Tongue (tissue), 2 donors: ENCODE data around the gene EXOC3L1. TPM values are rescaled to one million over a fixed set of nuclear protein-coding genes. Genes with fewer than 3 reads are reported as not detected.

Experiments used
- DNase-seq: peaks from one replicate; pipeline ENCODE4 v3.0.0-alpha.2; 2015
- total RNA-seq: library from RNA; depleted of rRNA; stranded (reverse); fragments of >200 nt; gene quantifications from one replicate; pipeline ENCODE4 v1.2.3, GENCODE V29; 2014

EXOC3L1 gene
- total RNA-seq, 1 donor from 2014 or later: 3.6 TPM

GRCh38 chr16:67216612-67217490, 26.9 kb upstream of the EXOC3L1 start:
- no peak for DNase-seq

GRCh38 chr16:67215706-67216105, 25.8 kb upstream of the EXOC3L1 start:
- DNase-seq: no peak

DNA sequence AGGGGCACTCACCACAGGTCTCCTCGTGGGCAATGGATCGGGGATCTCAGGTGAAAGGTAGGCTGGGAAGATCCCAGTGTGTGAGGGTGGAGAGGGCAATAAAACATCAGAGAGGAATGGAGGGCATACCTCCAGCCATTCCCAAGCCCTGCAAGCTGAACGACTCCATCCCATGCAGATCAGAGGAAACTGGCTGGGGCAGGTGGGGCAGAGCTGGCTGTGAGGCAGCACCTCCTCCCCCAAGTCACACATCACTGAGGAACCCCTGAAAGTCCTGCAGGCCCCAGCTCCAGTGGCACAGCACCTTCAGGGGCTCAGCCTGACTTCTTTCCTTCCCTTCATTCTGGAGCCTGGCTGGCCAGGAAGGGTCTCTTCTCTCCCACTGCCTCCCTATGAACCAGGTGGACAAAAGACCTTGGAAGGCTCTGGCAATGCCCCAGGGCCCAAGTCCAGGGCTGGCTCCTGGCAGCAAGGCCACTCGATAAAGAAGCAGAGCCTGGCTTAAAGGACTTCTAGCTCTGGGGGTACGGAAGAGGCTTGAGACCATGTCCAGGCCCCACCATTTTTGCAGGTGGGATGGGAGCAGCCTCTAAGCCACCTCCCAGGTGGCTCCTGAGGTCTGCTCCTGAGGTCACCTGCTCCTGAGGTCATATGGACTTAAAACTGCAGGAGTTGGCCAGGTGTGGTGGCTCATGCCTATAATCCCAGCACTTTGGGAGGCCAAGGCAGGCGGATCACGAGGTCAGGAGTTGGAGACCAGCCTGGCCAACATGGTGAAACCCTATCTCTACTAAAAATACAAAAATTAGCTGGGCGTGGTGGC, 23.5 kb upstream of the EXOC3L1 start:
- no peak for DNase-seq

- no peak for DNase-seq
Observed at GRCh38 chr16:67212766-67213165, 22.8 kb upstream of the EXOC3L1 start.

DNA sequence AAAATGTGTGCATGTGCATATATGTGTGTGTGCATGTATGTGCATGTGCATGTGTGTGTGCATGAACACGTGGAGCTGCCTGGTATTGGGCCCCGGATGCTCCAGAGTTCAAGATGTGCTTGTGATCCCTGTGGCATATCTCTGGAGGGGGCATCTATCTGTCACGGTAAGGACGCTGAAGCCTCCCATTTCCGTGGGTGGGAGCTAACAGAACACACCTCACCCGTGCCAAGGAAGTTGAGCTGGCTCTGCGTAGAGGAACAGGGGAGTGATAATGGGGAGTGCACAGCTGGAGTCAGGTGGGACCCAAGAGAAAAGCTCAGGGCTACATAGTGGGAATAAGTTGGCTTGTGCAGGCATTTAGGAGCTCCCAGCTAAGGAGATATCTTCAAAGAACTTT, 21.7 kb upstream of the EXOC3L1 start:
- no peak for DNase-seq

- DNase-seq: no peak
Observed at GRCh38 chr16:67210069-67210937, 20.4 kb upstream of the EXOC3L1 start.

DNA sequence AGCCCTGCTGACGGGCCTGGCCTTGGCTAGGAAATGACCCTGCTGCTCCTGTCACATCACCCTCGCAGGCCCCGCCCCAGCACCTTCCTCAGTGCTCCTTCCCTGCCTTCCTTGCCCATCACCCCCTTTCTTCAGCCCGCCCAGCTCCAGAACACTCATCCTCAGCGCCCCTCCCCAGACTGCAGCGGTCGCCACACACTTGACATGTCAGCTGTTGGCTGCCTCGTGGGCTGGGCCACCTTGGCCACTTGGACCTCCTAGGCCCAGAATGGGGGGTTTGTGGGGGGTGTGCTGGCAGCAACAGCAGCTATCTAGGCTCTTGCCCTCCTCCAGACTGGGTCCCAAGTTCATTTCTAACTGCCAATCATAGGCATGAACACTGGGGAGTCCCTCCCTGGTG, 19.6 kb upstream of the EXOC3L1 start:
- no peak for DNase-seq

GRCh38 chr16:67208154-67208896, 18.4 kb upstream of the EXOC3L1 start:
- DNase-seq: no peak

DNA sequence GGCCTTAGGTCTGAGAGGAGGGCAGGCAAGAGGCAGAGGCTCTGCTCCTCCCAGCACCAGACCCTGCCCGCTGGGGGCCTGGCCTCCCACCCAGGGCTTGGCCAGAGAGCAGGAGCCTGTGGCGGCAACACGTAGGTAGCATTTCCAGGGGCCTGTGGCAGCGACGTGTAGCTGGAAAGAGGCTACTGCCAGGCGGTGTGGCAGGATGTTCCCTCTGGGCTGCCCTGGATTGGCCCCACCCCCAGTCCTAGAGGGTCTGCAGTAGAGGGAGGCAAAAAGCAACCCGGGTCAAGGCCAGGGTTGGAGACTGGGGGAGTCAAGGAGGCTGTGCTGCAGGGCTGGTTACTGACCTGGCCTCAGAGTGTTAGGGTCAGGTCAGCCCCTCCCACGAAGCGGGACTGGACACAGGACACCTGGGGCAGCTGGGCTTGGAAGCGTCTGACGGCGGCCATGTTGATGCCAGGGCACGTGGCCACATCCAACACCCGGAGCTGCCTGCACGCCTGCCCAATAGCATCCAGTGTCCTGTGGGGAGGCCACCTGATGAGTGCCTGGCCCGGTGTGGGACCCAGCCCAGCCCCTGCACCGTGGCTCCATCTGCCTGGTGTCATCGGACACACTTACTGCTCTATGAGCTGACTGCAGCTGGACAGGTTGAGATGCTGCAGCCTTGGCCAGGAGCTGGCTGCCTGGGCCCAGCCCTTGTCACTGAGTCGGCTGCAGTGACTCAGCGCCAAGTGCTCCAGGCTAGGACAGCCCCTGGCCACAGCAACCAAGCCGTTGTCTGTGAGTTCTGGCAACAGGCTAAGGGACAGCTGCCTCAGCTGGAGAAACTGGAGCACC, 17.5 kb upstream of the EXOC3L1 start:
- no peak for DNase-seq

DNA sequence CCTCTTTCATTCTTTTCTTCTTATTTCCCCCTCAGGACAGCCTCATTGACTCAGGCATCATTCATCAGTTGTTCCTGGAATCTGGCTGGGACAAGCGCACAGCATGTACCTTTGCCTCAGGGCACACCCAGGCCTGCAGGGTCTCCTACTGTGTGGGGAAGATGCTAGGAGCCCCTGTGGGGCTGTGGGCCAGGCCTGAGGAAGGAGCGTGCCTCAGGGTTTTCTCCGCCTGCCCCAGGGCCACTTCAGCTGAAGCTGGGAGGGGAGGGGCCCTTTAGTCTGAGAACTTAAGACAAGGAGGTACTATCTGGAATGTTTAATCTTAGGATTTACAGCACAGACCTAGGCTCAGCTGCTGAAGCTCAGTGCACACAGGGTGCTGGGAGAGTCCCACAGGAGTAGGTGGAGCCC, 16.9 kb upstream of the EXOC3L1 start:
- DNase-seq: no peak

DNA sequence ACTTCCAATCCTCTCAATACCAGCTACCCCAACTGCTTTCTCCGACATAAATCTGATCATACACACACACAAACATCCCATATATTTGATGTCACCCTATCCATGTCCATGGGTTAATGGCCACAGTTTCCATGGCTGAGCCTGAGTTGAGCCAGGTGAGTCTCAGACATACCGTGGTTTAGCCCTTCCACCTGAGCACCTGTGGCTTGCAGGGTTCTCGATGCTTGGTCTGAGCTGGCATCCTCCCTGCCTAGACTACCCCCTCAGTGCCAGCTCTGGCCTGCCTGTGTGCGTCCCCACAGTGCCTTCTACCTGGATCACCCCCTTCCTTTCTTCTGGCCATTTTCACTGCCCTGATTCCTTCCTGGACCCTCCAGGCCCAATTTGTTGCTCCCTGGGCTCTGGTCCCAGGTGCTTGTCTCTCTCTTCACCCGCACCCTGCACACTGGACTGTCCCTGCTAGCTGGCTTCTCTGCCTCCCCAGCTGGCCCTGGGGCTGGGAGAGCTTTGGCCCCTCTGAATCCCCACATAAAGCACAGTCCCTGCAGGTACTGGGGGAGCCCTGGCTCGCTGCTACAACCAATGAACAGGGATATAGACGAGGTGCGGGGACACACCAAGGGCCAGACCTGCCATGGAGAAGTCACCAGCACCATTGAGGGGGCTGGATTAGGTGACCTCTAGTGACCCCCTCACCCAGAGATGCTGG, 16.3 kb upstream of the EXOC3L1 start:
- no peak for DNase-seq

DNA sequence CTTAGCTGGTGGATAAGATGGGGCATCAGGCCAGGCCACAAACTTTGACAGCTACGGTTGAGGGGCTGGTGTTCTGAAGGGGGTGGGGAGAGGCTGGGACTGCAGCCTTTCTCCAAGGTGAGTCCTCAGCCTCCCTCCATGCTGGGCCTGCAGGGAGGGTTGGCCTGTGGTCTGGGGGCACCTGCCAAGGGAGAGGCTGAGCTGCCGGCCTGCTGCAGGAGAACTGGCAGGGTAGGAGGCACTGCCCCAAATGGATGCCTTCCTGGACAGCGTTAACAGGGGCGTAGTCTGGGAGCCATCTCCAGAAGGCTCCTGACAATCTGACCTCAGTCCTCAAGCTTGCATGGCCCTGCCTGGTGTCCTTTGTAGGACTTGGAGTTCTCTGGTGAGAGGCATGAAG, 14.1 kb upstream of the EXOC3L1 start:
- no peak for DNase-seq

- no peak for DNase-seq
Observed at GRCh38 chr16:67202956-67203493, 13.1 kb upstream of the EXOC3L1 start.

DNA sequence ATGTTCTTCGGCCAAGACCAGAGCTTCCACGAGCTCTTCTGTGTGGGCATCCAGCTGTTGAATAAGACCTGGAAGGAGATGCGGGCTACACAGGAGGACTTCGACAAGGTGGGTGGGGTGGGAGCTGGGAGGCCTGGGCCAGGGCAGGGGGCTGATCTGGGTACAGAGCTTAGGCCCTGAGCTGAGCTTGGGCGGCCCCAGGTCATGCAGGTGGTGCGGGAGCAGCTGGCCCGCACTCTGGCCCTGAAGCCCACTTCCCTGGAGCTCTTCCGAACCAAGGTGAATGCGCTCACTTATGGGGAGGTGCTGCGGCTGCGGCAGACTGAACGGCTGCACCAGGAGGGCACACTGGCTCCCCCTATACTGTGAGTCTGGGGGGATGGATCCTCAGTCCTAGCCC, 12.5 kb upstream of the EXOC3L1 start:
- DNase-seq: no peak

- DNase-seq: no peak
Observed at GRCh38 chr16:67201411-67202345, 11.7 kb upstream of the EXOC3L1 start.

GRCh38 chr16:67200491-67200890, 10.6 kb upstream of the EXOC3L1 start:
- DNase-seq: no peak

- DNase-seq: no peak
Observed at GRCh38 chr16:67199808-67200198, 9.9 kb upstream of the EXOC3L1 start.

GRCh38 chr16:67199011-67199807, 9.3 kb upstream of the EXOC3L1 start, which contains the start of gene ELMO3:
Gene ELMO3 (plus strand): TSS chr16:67199131. CDS start chr16:67199327, 196 bp downstream.
- no peak for DNase-seq
